Sigmoid colon (tissue), 4 donors: ENCODE results near the gene CACNG3.

Experiments
- POLR2AphosphoS5 ChIP-seq, 4 donors: sonication (generic); formaldehyde crosslinking; IDR thresholded peaks; one replicate each; pipeline ENCODE4 v1.6.1; 2017; ENCODE audit warnings: antibody characterized with exemption in 4 of 4
- TF ChIP-seq, protein P1 (sequence below), 4 experiments: fragments of 450-650 bp in 3 of 4; fragments of 200-600 bp in 1 of 4; IDR thresholded peaks; one replicate each; pipeline ENCODE4 v1.5.1; 2016 to 2019; ENCODE audit warnings: antibody characterized with exemption in 4 of 4, mild to moderate bottlenecking in 3 of 4, moderate library complexity in 2 of 4

DNA sequence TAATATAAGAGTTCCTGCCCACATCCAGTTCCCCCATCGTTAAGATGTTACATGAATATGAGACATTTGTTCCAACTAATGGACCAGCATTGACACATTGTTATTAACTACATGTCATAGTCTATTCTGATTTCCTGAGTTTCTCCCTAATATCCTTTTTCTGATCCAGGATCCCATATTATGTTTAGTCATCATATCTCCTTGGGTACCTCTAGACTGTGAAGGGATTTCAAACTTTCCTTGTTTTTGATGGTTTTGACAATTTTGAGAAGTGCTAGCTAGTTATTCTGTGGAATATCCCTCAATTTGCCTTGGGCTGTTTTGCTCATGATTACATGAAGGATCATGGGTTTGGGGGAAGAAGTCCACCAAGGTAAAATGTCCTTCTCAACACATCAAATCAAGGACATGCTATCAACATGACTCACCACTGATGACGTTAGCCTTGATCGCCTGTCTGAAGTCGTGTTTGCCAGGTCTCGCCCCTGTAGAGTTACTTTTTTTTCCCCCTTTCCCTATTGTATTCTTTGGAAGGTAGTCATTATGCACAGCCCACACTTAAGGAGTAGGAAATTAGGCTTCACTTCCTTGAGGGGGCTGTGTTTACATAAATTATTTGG lies 42.5 kb downstream of the CACNG3 start:
- TF ChIP-seq, protein P1, sequence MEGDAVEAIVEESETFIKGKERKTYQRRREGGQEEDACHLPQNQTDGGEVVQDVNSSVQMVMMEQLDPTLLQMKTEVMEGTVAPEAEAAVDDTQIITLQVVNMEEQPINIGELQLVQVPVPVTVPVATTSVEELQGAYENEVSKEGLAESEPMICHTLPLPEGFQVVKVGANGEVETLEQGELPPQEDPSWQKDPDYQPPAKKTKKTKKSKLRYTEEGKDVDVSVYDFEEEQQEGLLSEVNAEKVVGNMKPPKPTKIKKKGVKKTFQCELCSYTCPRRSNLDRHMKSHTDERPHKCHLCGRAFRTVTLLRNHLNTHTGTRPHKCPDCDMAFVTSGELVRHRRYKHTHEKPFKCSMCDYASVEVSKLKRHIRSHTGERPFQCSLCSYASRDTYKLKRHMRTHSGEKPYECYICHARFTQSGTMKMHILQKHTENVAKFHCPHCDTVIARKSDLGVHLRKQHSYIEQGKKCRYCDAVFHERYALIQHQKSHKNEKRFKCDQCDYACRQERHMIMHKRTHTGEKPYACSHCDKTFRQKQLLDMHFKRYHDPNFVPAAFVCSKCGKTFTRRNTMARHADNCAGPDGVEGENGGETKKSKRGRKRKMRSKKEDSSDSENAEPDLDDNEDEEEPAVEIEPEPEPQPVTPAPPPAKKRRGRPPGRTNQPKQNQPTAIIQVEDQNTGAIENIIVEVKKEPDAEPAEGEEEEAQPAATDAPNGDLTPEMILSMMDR (IDR thresholded peaks at IDR 0.05): no peak
- no peak for TF ChIP-seq POLR2AphosphoS5 (IDR thresholded peaks at IDR 0.05)
